ENCODE measurements around the gene IQGAP2. TPM values are rescaled to one million over a fixed set of nuclear protein-coding genes. Genes with fewer than 3 reads are reported as not detected.

IQGAP2 gene
- total and polyA plus RNA-seq, 2 of the 8 experiments (the other 6 are each of a cell fraction or from before 2014, with no cell fraction given), result 19.7 to 66.0 TPM

DNA sequence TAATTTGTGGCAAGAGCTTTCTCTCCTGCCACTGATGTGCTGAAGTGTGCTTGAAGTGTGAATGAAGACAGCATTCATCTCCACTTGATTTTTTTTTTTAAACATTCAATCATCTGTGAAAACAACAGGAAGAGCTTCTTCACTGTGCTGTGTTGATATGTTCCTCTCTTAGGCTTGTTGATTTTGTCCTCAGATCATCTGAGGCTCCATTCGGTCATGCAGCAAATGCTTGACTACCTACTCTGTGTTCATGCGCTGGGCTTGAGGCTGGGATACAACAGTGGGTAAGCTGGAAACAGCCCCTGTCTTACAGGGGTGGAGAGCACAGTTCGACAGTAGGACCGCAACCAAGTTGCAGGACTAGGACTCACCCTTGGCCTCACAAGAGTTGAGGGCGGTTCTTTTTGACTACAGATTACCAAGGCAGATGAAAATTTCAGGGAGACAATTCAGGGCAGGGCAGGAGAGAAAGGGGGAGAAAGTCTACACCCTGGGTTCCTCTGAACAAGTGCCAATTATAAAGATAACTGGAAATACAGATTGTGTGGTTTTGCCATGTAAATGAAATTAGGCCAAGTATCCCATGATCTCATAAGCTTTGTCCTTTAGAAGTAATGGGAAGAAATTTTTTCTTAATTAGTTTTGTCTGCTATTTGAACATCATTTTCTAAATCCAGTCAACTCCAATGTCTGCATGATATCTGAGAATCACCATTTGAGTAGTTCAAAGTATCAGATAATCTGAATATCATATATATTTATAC, 281.9 kb downstream of the IQGAP2 start (continued):
- TF ChIP-seq, protein P1, sequence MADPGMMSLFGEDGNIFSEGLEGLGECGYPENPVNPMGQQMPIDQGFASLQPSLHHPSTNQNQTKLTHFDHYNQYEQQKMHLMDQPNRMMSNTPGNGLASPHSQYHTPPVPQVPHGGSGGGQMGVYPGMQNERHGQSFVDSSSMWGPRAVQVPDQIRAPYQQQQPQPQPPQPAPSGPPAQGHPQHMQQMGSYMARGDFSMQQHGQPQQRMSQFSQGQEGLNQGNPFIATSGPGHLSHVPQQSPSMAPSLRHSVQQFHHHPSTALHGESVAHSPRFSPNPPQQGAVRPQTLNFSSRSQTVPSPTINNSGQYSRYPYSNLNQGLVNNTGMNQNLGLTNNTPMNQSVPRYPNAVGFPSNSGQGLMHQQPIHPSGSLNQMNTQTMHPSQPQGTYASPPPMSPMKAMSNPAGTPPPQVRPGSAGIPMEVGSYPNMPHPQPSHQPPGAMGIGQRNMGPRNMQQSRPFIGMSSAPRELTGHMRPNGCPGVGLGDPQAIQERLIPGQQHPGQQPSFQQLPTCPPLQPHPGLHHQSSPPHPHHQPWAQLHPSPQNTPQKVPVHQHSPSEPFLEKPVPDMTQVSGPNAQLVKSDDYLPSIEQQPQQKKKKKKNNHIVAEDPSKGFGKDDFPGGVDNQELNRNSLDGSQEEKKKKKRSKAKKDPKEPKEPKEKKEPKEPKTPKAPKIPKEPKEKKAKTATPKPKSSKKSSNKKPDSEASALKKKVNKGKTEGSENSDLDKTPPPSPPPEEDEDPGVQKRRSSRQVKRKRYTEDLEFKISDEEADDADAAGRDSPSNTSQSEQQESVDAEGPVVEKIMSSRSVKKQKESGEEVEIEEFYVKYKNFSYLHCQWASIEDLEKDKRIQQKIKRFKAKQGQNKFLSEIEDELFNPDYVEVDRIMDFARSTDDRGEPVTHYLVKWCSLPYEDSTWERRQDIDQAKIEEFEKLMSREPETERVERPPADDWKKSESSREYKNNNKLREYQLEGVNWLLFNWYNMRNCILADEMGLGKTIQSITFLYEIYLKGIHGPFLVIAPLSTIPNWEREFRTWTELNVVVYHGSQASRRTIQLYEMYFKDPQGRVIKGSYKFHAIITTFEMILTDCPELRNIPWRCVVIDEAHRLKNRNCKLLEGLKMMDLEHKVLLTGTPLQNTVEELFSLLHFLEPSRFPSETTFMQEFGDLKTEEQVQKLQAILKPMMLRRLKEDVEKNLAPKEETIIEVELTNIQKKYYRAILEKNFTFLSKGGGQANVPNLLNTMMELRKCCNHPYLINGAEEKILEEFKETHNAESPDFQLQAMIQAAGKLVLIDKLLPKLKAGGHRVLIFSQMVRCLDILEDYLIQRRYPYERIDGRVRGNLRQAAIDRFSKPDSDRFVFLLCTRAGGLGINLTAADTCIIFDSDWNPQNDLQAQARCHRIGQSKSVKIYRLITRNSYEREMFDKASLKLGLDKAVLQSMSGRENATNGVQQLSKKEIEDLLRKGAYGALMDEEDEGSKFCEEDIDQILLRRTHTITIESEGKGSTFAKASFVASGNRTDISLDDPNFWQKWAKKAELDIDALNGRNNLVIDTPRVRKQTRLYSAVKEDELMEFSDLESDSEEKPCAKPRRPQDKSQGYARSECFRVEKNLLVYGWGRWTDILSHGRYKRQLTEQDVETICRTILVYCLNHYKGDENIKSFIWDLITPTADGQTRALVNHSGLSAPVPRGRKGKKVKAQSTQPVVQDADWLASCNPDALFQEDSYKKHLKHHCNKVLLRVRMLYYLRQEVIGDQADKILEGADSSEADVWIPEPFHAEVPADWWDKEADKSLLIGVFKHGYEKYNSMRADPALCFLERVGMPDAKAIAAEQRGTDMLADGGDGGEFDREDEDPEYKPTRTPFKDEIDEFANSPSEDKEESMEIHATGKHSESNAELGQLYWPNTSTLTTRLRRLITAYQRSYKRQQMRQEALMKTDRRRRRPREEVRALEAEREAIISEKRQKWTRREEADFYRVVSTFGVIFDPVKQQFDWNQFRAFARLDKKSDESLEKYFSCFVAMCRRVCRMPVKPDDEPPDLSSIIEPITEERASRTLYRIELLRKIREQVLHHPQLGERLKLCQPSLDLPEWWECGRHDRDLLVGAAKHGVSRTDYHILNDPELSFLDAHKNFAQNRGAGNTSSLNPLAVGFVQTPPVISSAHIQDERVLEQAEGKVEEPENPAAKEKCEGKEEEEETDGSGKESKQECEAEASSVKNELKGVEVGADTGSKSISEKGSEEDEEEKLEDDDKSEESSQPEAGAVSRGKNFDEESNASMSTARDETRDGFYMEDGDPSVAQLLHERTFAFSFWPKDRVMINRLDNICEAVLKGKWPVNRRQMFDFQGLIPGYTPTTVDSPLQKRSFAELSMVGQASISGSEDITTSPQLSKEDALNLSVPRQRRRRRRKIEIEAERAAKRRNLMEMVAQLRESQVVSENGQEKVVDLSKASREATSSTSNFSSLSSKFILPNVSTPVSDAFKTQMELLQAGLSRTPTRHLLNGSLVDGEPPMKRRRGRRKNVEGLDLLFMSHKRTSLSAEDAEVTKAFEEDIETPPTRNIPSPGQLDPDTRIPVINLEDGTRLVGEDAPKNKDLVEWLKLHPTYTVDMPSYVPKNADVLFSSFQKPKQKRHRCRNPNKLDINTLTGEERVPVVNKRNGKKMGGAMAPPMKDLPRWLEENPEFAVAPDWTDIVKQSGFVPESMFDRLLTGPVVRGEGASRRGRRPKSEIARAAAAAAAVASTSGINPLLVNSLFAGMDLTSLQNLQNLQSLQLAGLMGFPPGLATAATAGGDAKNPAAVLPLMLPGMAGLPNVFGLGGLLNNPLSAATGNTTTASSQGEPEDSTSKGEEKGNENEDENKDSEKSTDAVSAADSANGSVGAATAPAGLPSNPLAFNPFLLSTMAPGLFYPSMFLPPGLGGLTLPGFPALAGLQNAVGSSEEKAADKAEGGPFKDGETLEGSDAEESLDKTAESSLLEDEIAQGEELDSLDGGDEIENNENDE (IDR thresholded peaks at IDR 0.05; ENCODE audit: insufficient replicate concordance, low read length), result no peak
- no peak for TF ChIP-seq CHD2 (IDR thresholded peaks at IDR 0.05; ENCODE audit: low read length)
- TF ChIP-seq POLR2A (IDR thresholded peaks at IDR 0.05; ENCODE audit: control extremely low read depth in 1 of 2, low read depth in 2 of 2, low read length in 2 of 2), result no peak
- TF ChIP-seq KDM5A (IDR thresholded peaks at IDR 0.05; ENCODE audit: low read length), result no peak
- no peak for TF ChIP-seq SP2 (IDR thresholded peaks at IDR 0.05; ENCODE audit: low read length)
- no peak for TF ChIP-seq TEAD4 (IDR thresholded peaks at IDR 0.05; ENCODE audit: low read depth, low read length)
- no peak for TF ChIP-seq BRCA1 (IDR thresholded peaks at IDR 0.05; ENCODE audit: low read depth, low read length)
- no peak for TF ChIP-seq BACH1 (IDR thresholded peaks at IDR 0.05; ENCODE audit: low read length)
- TF ChIP-seq SRF (IDR thresholded peaks at IDR 0.05; ENCODE audit: low read depth, low read length), result no peak
- no peak for TF ChIP-seq SP1 (IDR thresholded peaks at IDR 0.05; ENCODE audit: low read depth, low read length)
- no peak for TF ChIP-seq SIRT6 (IDR thresholded peaks at IDR 0.05; ENCODE audit: low read length)
- no peak for TF ChIP-seq GTF2F1 (IDR thresholded peaks at IDR 0.05; ENCODE audit: borderline replicate concordance, low read depth, low read length)

Data from H1 (cell line).